Skin of body (tissue), 2 donors: ENCODE measurements around the gene CETP. TPM values are rescaled to one million over a fixed set of nuclear protein-coding genes. Genes with fewer than 3 reads are reported as not detected.
"Not testable (repeated sequence)": the region's sequence is repeated elsewhere in the genome, so short reads cannot be mapped to it uniquely, and the experiment has no call there.

Experiments used
- DNase-seq: peaks from one replicate; lab custom pipeline; 2025; lab: John Stamatoyannopoulos, UW
- total RNA-seq: library from RNA; depleted of rRNA; stranded (reverse); fragments of >200 nt; gene quantifications from one replicate; pipeline ENCODE4 v1.2.3, GENCODE V29; 2014

The CETP gene
- total RNA-seq, 1 donor from 2014 or later: 2.9 TPM

GRCh38 chr16:56933828-56934598 is 27.7 kb upstream of the CETP start:
- DNase-seq: peak; percentile 42

- not testable (repeated sequence) for DNase-seq
Observed at GRCh38 chr16:56934599-56935145, 27.1 kb upstream of the CETP start.

- DNase-seq: no peak
Observed at GRCh38 chr16:56935201-56935600, 26.5 kb upstream of the CETP start.

GRCh38 chr16:56936491-56936890 is 25.3 kb upstream of the CETP start:
- no peak for DNase-seq

- no peak for DNase-seq
Observed at GRCh38 chr16:56936950-56937349, 24.8 kb upstream of the CETP start.

- DNase-seq: no peak
Observed at GRCh38 chr16:56938664-56939513, 22.9 kb upstream of the CETP start.

GRCh38 chr16:56939801-56940200 is 21.9 kb upstream of the CETP start:
- DNase-seq: no peak

- DNase-seq: no peak
Observed at GRCh38 chr16:56941092-56941491, 20.7 kb upstream of the CETP start.

GRCh38 chr16:56941856-56942331 is 19.9 kb upstream of the CETP start:
- DNase-seq: no peak

GRCh38 chr16:56943761-56944375 is 17.9 kb upstream of the CETP start:
- DNase-seq: no peak

GRCh38 chr16:56944954-56945839 is 16.6 kb upstream of the CETP start:
- DNase-seq: no peak

- DNase-seq: no peak
Observed at GRCh38 chr16:56945847-56946527, 15.8 kb upstream of the CETP start.

GRCh38 chr16:56946767-56947603 is 14.8 kb upstream of the CETP start:
- no peak for DNase-seq

- no peak for DNase-seq
Observed at GRCh38 chr16:56947604-56947995, 14.2 kb upstream of the CETP start.

GRCh38 chr16:56948234-56948633 is 13.5 kb upstream of the CETP start:
- no peak for DNase-seq

- no peak for DNase-seq
Observed at GRCh38 chr16:56950051-56950450, 11.7 kb upstream of the CETP start.

- DNase-seq: no peak
Observed at GRCh38 chr16:56950455-56950854, 11.3 kb upstream of the CETP start.

GRCh38 chr16:56950881-56951771 is 10.6 kb upstream of the CETP start:
- no peak for DNase-seq
